Uterus (tissue), 4 donors: ENCODE measurements around the gene MOB3B. TPM values are rescaled to one million over a fixed set of nuclear protein-coding genes. Genes with fewer than 3 reads are reported as not detected.

Experiments used
- DNase-seq, 2 donors: peaks; one replicate each; pipeline ENCODE4 v3.0.0-alpha.2; 2019 to 2020
- H3K27ac ChIP-seq, 2 donors: fragments of 200-600 bp; sonication (generic); 1 replicate in 1 of 2; 2 replicates in 1 of 2; pipeline ENCODE4 v1.5.1; 2016 to 2018
- H3K27me3 ChIP-seq, 2 donors: fragments of 200-600 bp; sonication (generic); one replicate each; pipeline ENCODE4 v1.5.1; 2018 to 2019; ENCODE audit warnings: control low read depth in 1 of 2
- H3K36me3 ChIP-seq, 2 donors: fragments of 200-600 bp; sonication (generic); one replicate each; pipeline ENCODE4 v1.5.1; 2019; ENCODE audit warnings: control low read depth in 1 of 2
- H3K4me1 ChIP-seq, 2 donors: fragments of 200-600 bp; sonication (generic); one replicate each; pipeline ENCODE4 v1.5.1; 2018 to 2019; ENCODE audit warnings: control low read depth in 1 of 2
- H3K4me3 ChIP-seq, 2 donors: fragments of 200-600 bp; sonication (generic); 1 replicate in 1 of 2; 2 replicates in 1 of 2; pipeline ENCODE4 v1.5.1; 2018 to 2019; ENCODE audit warnings: mild to moderate bottlenecking in 1 of 2
- H3K9me3 ChIP-seq, 2 donors: fragments of 200-600 bp; sonication (generic); one replicate each; pipeline ENCODE4 v1.5.1; 2019; ENCODE audit warnings: control low read depth in 1 of 2
- POLR2A ChIP-seq, 2 donors: fragments of 450-650 bp; IDR thresholded peaks; one replicate each; pipeline ENCODE4 v1.6.1; 2016; ENCODE audit warnings: antibody characterized with exemption in 2 of 2, mild to moderate bottlenecking in 1 of 2, moderate library complexity in 1 of 2
- intact Hi-C: fragments of 100-400 bp; cut with DNase I; formaldehyde crosslinking; loops from one replicate; pipeline ENCODE4 v1.15.1; 2023; ENCODE audit warnings: low total_unique reads
- total RNA-seq, 4 donors: library from RNA; depleted of rRNA in 3 of 4; stranded (reverse); fragments of >200 nt in 3 of 4; gene quantifications; one replicate each; pipeline versions ENCODE4 v1.1.0 to v1.2.4, GENCODE V29; 2014 to 2023
- TF ChIP-seq, protein P1 (sequence below), 4 experiments: fragments of 200-600 bp in 2 of 4; fragments of 450-650 bp in 2 of 4; sonication (generic) in 2 of 4; IDR thresholded peaks; one replicate each; pipeline ENCODE4 v1.5.1; 2016 to 2019; ENCODE audit warnings: antibody characterized with exemption in 4 of 4, mild to moderate bottlenecking in 2 of 4, moderate library complexity in 1 of 4
- donor health status: DM: yes; HTN: yes; CAD: no.

MOB3B gene
- total RNA-seq, 4 donors from 2014 or later: 2.0 to 34.4 (median 12.6) TPM

DNA sequence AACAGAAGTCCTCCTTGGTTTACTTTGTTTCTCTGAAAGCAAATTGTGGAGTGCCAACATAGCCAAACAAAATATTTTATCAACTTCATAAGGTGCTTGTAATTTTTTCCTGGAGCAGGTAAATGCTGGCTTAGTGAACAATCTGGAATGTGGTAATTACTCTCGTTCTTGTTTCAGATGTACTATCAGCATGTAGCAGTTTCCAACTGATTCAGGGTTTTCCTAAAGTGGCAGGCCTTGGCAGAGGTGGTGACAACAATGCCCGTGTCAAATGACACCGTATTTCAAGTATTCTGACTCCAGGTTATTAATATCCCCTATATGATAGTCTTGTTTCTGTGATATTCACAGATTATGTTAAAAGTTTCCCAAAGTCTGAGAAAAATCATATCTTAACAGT is 42.4 kb upstream of the MOB3B start:
- TF ChIP-seq, protein P1, sequence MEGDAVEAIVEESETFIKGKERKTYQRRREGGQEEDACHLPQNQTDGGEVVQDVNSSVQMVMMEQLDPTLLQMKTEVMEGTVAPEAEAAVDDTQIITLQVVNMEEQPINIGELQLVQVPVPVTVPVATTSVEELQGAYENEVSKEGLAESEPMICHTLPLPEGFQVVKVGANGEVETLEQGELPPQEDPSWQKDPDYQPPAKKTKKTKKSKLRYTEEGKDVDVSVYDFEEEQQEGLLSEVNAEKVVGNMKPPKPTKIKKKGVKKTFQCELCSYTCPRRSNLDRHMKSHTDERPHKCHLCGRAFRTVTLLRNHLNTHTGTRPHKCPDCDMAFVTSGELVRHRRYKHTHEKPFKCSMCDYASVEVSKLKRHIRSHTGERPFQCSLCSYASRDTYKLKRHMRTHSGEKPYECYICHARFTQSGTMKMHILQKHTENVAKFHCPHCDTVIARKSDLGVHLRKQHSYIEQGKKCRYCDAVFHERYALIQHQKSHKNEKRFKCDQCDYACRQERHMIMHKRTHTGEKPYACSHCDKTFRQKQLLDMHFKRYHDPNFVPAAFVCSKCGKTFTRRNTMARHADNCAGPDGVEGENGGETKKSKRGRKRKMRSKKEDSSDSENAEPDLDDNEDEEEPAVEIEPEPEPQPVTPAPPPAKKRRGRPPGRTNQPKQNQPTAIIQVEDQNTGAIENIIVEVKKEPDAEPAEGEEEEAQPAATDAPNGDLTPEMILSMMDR (IDR thresholded peaks at IDR 0.05): no peak
- no peak for TF ChIP-seq POLR2A (IDR thresholded peaks at IDR 0.05)
- peak overlapping the region; percentile 97 to 99 for H3K27ac ChIP-seq
- H3K9me3 ChIP-seq: no peaks in the 10 kb centered on the region
- H3K4me3 ChIP-seq: peak overlapping the region in 1 of 2 donors; percentile 72
- no peaks in the 10 kb centered on the region for H3K4me1 ChIP-seq
- DNase-seq: no peak
- intact Hi-C loops: no loop called here
- H3K36me3 ChIP-seq: no peaks in the 10 kb centered on the region
- no peaks in the 10 kb centered on the region for H3K27me3 ChIP-seq

DNA sequence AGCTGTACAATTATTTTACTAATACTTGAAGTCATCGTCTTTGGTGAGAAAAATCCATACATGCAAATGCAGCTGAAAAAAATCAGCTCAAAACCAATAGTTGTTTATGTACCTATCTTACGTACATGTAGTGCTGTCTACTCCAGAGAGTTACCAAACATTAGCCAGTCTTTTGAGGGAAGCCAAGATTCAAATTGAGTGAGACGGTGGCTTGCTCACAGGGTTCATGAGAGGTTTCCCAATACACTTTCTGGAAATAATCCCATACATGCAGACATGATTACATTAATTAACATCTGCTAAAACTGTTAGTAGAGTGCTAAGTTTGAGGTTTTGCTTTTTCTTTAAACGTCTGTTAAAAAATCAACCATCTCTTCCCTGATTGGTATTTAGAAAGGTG is 41.4 kb upstream of the MOB3B start:
- H3K36me3 ChIP-seq: no peaks in the 10 kb centered on the region

DNA sequence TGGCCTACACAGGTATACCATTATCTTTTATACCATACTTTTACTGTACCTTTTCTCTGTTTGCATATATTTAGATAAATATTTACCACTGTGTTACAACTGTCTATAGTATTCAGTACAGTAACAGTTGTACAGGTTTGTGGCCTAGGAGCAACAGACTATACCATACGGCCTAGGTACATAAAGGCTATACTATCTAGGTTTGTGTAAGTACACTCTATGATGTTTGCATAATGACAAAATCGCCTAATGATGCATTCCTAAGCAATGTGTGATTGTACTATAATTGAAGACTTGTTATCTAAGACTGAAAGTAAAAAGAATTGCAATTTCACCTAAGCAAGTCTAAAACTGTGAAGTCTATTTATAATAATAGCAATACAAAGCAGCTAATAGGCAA is 39.8 kb upstream of the MOB3B start:
- H3K4me1 ChIP-seq: no peaks in the 10 kb centered on the region
- no peak for DNase-seq
- no peaks in the 10 kb centered on the region for H3K27me3 ChIP-seq
- no peak overlapping the region for H3K4me3 ChIP-seq
- intact Hi-C loops: no loop called here
- no peak overlapping the region for H3K27ac ChIP-seq
- H3K9me3 ChIP-seq: no peaks in the 10 kb centered on the region
- no peaks in the 10 kb centered on the region for H3K36me3 ChIP-seq
- TF ChIP-seq, protein P1 (IDR thresholded peaks at IDR 0.05): no peak

More for the DNA sequence above, 41.4 kb upstream of the MOB3B start:
- intact Hi-C loops: no loop called here
- Histone ChIP-seq H3K9me3 (no peaks in the 10 kb centered on the region), H3K4me3 (no peak overlapping the region), H3K27me3 (no peaks in the 10 kb centered on the region), H3K27ac (no peak overlapping the region), H3K4me1 (no peaks in the 10 kb centered on the region)
- DNase-seq: no peak
- TF ChIP-seq POLR2A (IDR thresholded peaks at IDR 0.05): no peak
- TF ChIP-seq, protein P1 (IDR thresholded peaks at IDR 0.05): no peak

DNA sequence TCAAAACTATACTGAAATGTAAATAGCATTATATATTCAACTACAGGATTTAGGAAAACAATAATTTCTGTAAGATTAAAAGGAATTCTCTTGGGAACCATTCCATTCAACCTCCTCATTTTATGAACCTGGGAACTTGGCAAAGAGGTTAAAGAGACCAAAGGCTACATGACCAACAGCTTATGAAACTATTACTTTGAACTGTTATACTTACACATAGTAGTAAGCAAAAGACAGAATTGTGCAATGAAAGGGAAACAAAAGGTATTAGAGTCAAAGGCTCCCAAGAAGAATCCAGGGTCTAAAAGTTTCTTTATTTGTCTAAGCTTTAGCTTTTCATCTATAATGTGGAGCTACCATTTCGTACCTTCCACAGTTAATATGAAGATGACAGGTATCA is 36.5 kb upstream of the MOB3B start:
- Histone ChIP-seq H3K4me1 (no peaks in the 10 kb centered on the region), H3K27me3 (no peaks in the 10 kb centered on the region), H3K9me3 (no peaks in the 10 kb centered on the region), H3K27ac (peak overlapping the region in 1 of 2 donors; percentile 0), H3K36me3 (no peaks in the 10 kb centered on the region), H3K4me3 (no peak overlapping the region)
- intact Hi-C loops: no loop called here
- no peak for DNase-seq
- TF ChIP-seq, protein P1 (IDR thresholded peaks at IDR 0.05): no peak
- TF ChIP-seq POLR2A (IDR thresholded peaks at IDR 0.05): no peak

DNA sequence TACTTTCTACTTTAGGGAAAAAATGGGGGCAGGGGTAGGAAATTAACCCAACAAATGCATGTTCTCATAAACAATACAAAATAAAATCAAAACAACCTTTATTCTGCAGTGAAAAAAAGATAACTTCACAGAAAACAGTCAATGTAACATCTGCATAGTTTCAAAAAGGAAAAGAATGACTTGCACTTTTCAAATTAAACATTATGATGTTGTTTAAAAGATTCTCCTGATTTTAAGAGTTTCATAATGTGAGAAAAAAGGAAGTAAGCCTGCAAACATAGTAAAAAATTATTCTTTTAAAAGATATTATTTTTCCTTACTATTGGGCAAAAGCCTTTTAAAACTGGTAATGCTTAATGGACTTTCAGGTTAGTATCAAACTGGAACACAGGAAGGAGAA is 36.1 kb upstream of the MOB3B start:
- Histone ChIP-seq H3K4me1 (no peaks in the 10 kb centered on the region), H3K27me3 (no peaks in the 10 kb centered on the region), H3K9me3 (no peaks in the 10 kb centered on the region), H3K27ac (peak overlapping the region in 1 of 2 donors; percentile 0), H3K4me3 (no peak overlapping the region), H3K36me3 (no peaks in the 10 kb centered on the region)
- TF ChIP-seq, protein P1 (IDR thresholded peaks at IDR 0.05): no peak
- TF ChIP-seq POLR2A (IDR thresholded peaks at IDR 0.05): no peak
- no peak for DNase-seq
- intact Hi-C loops: no loop called here
